Caco-2 (cell line): ENCODE results near the gene FHOD3. TPM values are rescaled to one million over a fixed set of nuclear protein-coding genes. Genes with fewer than 3 reads are reported as not detected.

Experiments
- BruUV-seq: library from RNA; stranded (reverse); fragments of 400-500 nt; replicated peaks from 2 replicates; lab custom pipeline; 2021; lab: Mats Ljungman, UMichigan
- CTCF ChIA-PET: fragments of 300-600 bp; sonication (Branson Sonifier 250); formaldehyde crosslinking; loops from one replicate; lab custom pipeline; 2022; ENCODE audit warnings: antibody characterized with exemption; lab: Charles Lee
- POLR2A ChIA-PET: fragments of 300-600 bp; sonication (Branson Sonifier 250); formaldehyde crosslinking; loops from one replicate; lab custom pipeline; 2022; ENCODE audit warnings: antibody characterized with exemption; lab: Charles Lee
- DNase-seq, 2 experiments: peaks; one replicate each; pipeline versions ENCODE4 v3.0.0 to v3.0.0-alpha.2; 2020 to 2022
- H3K27me3 ChIP-seq: replicated peaks from 2 replicates; pipeline ENCODE4 v1.6.0; 2011; ENCODE audit warnings: low read length; ENCODE audit not compliant: control insufficient read depth, insufficient read depth
- H3K36me3 ChIP-seq: 2 replicates; pipeline ENCODE4 v1.5.1; 2011; ENCODE audit warnings: low read length; ENCODE audit not compliant: control insufficient read depth, insufficient read depth
- H3K4me1 ChIP-seq: fragments of 250-450 bp; sonication (Bioruptor Pico); 2 replicates; pipeline ENCODE4 v1.5.1; 2020; ENCODE audit warnings: mild to moderate bottlenecking
- H3K4me3 ChIP-seq: 2 replicates; pipeline ENCODE4 v1.5.1; 2011; ENCODE audit warnings: low read depth, mild to moderate bottlenecking, control low read depth, low read length
- H3K9me3 ChIP-seq: fragments of 250-450 bp; sonication (Bioruptor Pico); 2 replicates; pipeline ENCODE4 v1.5.1; 2020; ENCODE audit warnings: mild to moderate bottlenecking, moderate library complexity
- H3K27ac Mint-ChIP-seq: one replicate; pipeline ENCODE4 v1.8.0; 2022; ENCODE audit warnings: mixed read lengths; ENCODE audit not compliant: unreplicated experiment
- H3K27me3 Mint-ChIP-seq: one replicate; pipeline ENCODE4 v1.8.0; 2022; ENCODE audit warnings: mixed read lengths; ENCODE audit not compliant: insufficient read depth, unreplicated experiment
- H3K36me3 Mint-ChIP-seq: one replicate; pipeline ENCODE4 v1.8.0; 2022; ENCODE audit warnings: mild to moderate bottlenecking, mixed read lengths; ENCODE audit not compliant: insufficient read depth, unreplicated experiment
- H3K4me1 Mint-ChIP-seq: one replicate; pipeline ENCODE4 v1.8.0; 2022; ENCODE audit warnings: low read depth, mixed read lengths; ENCODE audit not compliant: unreplicated experiment
- H3K4me3 Mint-ChIP-seq: one replicate; pipeline ENCODE4 v1.8.0; 2022; ENCODE audit warnings: mild to moderate bottlenecking, moderate library complexity, mixed read lengths; ENCODE audit not compliant: unreplicated experiment
- H3K9me3 Mint-ChIP-seq: one replicate; pipeline ENCODE4 v1.8.0; 2022; ENCODE audit warnings: mixed read lengths; ENCODE audit not compliant: unreplicated experiment
- intact Hi-C: fragments of 100-400 bp; cut with micrococcal nuclease; formaldehyde crosslinking; loops from one replicate; pipeline ENCODE4 v1.10.0; 2022; ENCODE audit not compliant: unreplicated experiment
- total RNA-seq: library from RNA; stranded (reverse); gene quantifications from 2 replicates; pipeline ENCODE4 v1.2.3, GENCODE V29; 2022
- TF ChIP-seq, protein P1 (sequence below), 2 experiments: fragments of 200-600 bp in 1 of 2; IDR thresholded peaks; 1 replicate in 1 of 2; 2 replicates in 1 of 2; pipeline versions ENCODE4 v1.5.1 to v1.8.0; 2011 to 2022; ENCODE audit warnings: antibody characterized with exemption in 1 of 2, control low read depth in 1 of 2, inconsistent platforms in 1 of 2, low read depth in 1 of 2, low read length in 1 of 2, mild to moderate bottlenecking in 1 of 2, moderate library complexity in 1 of 2; ENCODE audit not compliant: insufficient read depth in 1 of 2, severe bottlenecking in 1 of 2, unreplicated experiment in 1 of 2

FHOD3 gene
- total RNA-seq, 1 experiment from 2014 or later, result not detected

DNA sequence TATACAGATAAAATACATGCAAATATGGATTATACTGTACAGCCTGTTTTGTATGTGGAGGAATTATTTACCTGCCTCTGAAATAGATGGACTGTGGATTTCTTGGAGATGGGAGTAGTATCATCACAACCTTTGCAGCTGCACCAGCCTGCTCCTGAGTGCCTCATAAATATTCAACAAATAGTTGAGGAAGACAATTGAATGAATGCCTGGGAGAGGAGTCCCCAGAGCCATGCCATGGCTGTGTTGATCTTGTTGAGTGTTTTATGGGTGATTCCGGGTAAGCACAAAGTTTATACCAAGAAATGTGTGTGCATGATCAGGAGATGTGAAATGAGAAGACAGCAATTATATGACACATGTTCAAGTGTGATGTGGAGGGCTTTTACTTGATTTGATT lies 225.0 kb downstream of the FHOD3 start:
- Mint-ChIP-seq H3K4me3 (no peak overlapping the region), H3K27ac (no peak overlapping the region), H3K9me3 (no peaks in the 10 kb centered on the region), H3K27me3 (peaks cover 7% of the 10 kb centered on the region), H3K4me1 (no peaks in the 10 kb centered on the region), H3K36me3 (no peaks in the 10 kb centered on the region)
- POLR2A ChIA-PET, result no interaction called here
- no peak for DNase-seq
- Histone ChIP-seq H3K27me3 (no peaks in the 10 kb centered on the region), H3K9me3 (no peaks in the 10 kb centered on the region), H3K4me3 (no peak overlapping the region), H3K4me1 (no peaks in the 10 kb centered on the region), H3K36me3 (no peaks in the 10 kb centered on the region)
- CTCF ChIA-PET, result no interaction called here
- intact Hi-C loops, result no loop called here
- TF ChIP-seq, protein P1, sequence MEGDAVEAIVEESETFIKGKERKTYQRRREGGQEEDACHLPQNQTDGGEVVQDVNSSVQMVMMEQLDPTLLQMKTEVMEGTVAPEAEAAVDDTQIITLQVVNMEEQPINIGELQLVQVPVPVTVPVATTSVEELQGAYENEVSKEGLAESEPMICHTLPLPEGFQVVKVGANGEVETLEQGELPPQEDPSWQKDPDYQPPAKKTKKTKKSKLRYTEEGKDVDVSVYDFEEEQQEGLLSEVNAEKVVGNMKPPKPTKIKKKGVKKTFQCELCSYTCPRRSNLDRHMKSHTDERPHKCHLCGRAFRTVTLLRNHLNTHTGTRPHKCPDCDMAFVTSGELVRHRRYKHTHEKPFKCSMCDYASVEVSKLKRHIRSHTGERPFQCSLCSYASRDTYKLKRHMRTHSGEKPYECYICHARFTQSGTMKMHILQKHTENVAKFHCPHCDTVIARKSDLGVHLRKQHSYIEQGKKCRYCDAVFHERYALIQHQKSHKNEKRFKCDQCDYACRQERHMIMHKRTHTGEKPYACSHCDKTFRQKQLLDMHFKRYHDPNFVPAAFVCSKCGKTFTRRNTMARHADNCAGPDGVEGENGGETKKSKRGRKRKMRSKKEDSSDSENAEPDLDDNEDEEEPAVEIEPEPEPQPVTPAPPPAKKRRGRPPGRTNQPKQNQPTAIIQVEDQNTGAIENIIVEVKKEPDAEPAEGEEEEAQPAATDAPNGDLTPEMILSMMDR (IDR thresholded peaks at IDR 0.05; ENCODE audit: insufficient read depth in 1 of 2, low read depth in 1 of 2, low read length in 1 of 2, severe bottlenecking in 1 of 2, unreplicated experiment in 1 of 2), result no peak
- no TSS peak for BruUV-seq

DNA sequence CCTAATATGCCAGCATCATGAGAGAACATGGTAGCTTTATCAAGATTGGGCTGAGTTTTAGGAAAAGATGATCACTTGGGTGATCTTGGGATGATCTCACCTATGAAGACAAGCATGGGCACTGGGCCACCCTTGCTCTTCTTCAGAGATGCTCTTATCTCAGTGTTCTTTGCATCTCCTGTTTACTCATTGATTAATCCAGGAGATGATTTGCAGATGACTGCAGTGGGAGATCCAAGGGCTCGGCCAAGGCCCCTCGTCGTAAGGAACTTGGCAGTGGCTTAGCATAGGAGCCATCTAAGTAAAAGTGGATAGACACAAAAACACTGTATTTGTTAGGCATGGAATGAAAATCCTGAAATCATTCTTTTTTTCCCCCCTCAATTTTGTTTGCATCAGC lies 228.4 kb downstream of the FHOD3 start:
- Mint-ChIP-seq H3K27ac (no peak overlapping the region), H3K4me1 (no peaks in the 10 kb centered on the region), H3K36me3 (no peaks in the 10 kb centered on the region), H3K27me3 (peaks cover 7% of the 10 kb centered on the region), H3K4me3 (no peak overlapping the region), H3K9me3 (no peaks in the 10 kb centered on the region)
- no TSS peak for BruUV-seq
- POLR2A ChIA-PET, result no interaction called here
- no peak for DNase-seq
- Histone ChIP-seq H3K36me3 (no peaks in the 10 kb centered on the region), H3K27me3 (no peaks in the 10 kb centered on the region), H3K4me3 (no peak overlapping the region), H3K9me3 (no peaks in the 10 kb centered on the region), H3K4me1 (no peaks in the 10 kb centered on the region)
- TF ChIP-seq, protein P1 (IDR thresholded peaks at IDR 0.05; ENCODE audit: insufficient read depth in 1 of 2, low read depth in 1 of 2, low read length in 1 of 2, severe bottlenecking in 1 of 2, unreplicated experiment in 1 of 2), result no peak
- CTCF ChIA-PET, result no interaction called here
- intact Hi-C loops, result no loop called here

DNA sequence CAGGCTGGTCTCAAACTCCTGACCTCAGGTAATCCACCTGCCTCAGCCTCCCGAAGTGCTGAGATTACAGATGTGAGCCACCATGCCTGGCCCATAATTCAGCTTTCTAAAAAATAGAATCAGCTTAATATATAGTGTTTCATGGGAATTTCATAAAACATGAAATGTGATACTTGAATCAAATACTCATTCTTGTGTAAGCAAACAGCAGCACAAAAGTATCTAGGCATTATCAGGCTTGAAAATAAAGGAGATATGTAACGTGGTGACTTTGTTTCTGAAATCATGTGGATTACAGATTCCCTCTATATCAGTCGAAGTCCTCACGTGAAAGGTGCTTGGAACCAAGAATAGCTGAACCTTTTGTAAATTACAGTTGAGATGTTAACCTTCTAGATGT lies 229.1 kb downstream of the FHOD3 start:
- Histone ChIP-seq H3K27me3 (no peaks in the 10 kb centered on the region), H3K4me1 (no peaks in the 10 kb centered on the region), H3K36me3 (no peaks in the 10 kb centered on the region), H3K4me3 (no peak overlapping the region), H3K9me3 (no peaks in the 10 kb centered on the region)
- DNase-seq, result no peak
- TF ChIP-seq, protein P1 (IDR thresholded peaks at IDR 0.05; ENCODE audit: insufficient read depth in 1 of 2, low read depth in 1 of 2, low read length in 1 of 2, severe bottlenecking in 1 of 2, unreplicated experiment in 1 of 2), result no peak
- no peaks in the 10 kb centered on the region for H3K36me3 Mint-ChIP-seq
- POLR2A ChIA-PET, result no interaction called here
- intact Hi-C loops, result no loop called here
- no TSS peak for BruUV-seq
- no peaks in the 10 kb centered on the region for H3K4me1 Mint-ChIP-seq
- CTCF ChIA-PET, result no interaction called here
- no peaks in the 10 kb centered on the region for H3K9me3 Mint-ChIP-seq
- no peak overlapping the region for H3K4me3 Mint-ChIP-seq
- H3K27me3 Mint-ChIP-seq, result peaks cover 4% of the 10 kb centered on the region
- H3K27ac Mint-ChIP-seq, result no peak overlapping the region
